Left forelimb (tissue), 1 donor: Measurements from ENCODE around the gene LDLRAD4.
"Not testable (repeated sequence)": the region's sequence is repeated elsewhere in the genome, so short reads cannot be mapped to it uniquely, and the experiment has no call there.

Experiments used
- DNase-seq: peaks from one replicate; pipeline ENCODE4 v3.0.0-alpha.2; 2018; ENCODE audit warnings: low spot score

LDLRAD4 gene

GRCh38 chr18:13594551-13594950, 376.0 kb downstream of the LDLRAD4 start:
- no peak for DNase-seq

GRCh38 chr18:13597068-13597467, 378.5 kb downstream of the LDLRAD4 start:
- no peak for DNase-seq

- DNase-seq: no peak
These were observed 380.0 kb downstream of the LDLRAD4 start for GRCh38 chr18:13598591-13598990.

GRCh38 chr18:13599031-13599430, 380.5 kb downstream of the LDLRAD4 start:
- no peak for DNase-seq

- no peak for DNase-seq
These were observed 384.9 kb downstream of the LDLRAD4 start for GRCh38 chr18:13603304-13604019.

- DNase-seq: no peak
These were observed 386.2 kb downstream of the LDLRAD4 start for GRCh38 chr18:13604786-13605185.

GRCh38 chr18:13605477-13605876, 386.9 kb downstream of the LDLRAD4 start:
- DNase-seq: no peak

GRCh38 chr18:13605901-13606300, 387.3 kb downstream of the LDLRAD4 start:
- no peak for DNase-seq

GRCh38 chr18:13606604-13607254, 388.2 kb downstream of the LDLRAD4 start:
- DNase-seq: no peak

GRCh38 chr18:13608024-13608562, 389.5 kb downstream of the LDLRAD4 start:
- not testable (repeated sequence) for DNase-seq

- no peak for DNase-seq
These were observed 390.4 kb downstream of the LDLRAD4 start for GRCh38 chr18:13608791-13609532.

- no peak for DNase-seq
These were observed 392.1 kb downstream of the LDLRAD4 start for GRCh38 chr18:13610555-13611141.

- no peak for DNase-seq
These were observed 392.6 kb downstream of the LDLRAD4 start for GRCh38 chr18:13611142-13611600.

- DNase-seq: no peak
These were observed 393.1 kb downstream of the LDLRAD4 start for GRCh38 chr18:13611601-13612195.

GRCh38 chr18:13612196-13612997, 393.8 kb downstream of the LDLRAD4 start:
- no peak for DNase-seq

GRCh38 chr18:13613099-13613498, 394.5 kb downstream of the LDLRAD4 start:
- DNase-seq: no peak

- no peak for DNase-seq
These were observed 395.3 kb downstream of the LDLRAD4 start for GRCh38 chr18:13613591-13614501.

- no peak for DNase-seq
These were observed 396.2 kb downstream of the LDLRAD4 start for GRCh38 chr18:13614641-13615288.

- no peak for DNase-seq
These were observed 396.9 kb downstream of the LDLRAD4 start for GRCh38 chr18:13615432-13615861.
